ENCODE results near the gene CLDN16. TPM values are rescaled to one million over a fixed set of nuclear protein-coding genes. Genes with fewer than 3 reads are reported as not detected.

Gene CLDN16
- total RNA-seq, 2 experiments from 2014 or later, result not detected

- H3K27ac ChIP-seq (ENCODE audit: low read depth in 1 of 2, low read length in 2 of 2), result no peak overlapping the region
- H3K4me1 ChIP-seq (ENCODE audit: insufficient read depth, low read length), result peaks cover 3% of the 10 kb centered on the region
- H3K9me3 Mint-ChIP-seq, result no peaks in the 10 kb centered on the region
- ATAC-seq (ENCODE audit: poor library complexity) (no peak), DNase-seq (no peak)
- ChIA-PET POLR2A (no interaction called here), CTCF (no interaction called here)
- intact Hi-C loops (cut with DNase I, micrococcal nuclease), result loop anchor here in 1 of 2 experiments (10.0 kb wide), 1 partner anchor 461 kb away; no protein-coding TSS in a partner anchor
- H3K27me3 ChIP-seq (ENCODE audit: control insufficient read depth in 1 of 2, insufficient read depth in 2 of 2, low read length in 2 of 2), result no peaks in the 10 kb centered on the region
- no peak overlapping the region for H3K4me3 ChIP-seq (ENCODE audit: low read length)
- no peaks in the 10 kb centered on the region for H3K9me3 ChIP-seq (ENCODE audit: control insufficient read depth in 1 of 2, insufficient read depth in 1 of 2, low read length in 2 of 2)
- no peak overlapping the region for H3K27ac Mint-ChIP-seq
- H3K4me1 Mint-ChIP-seq (ENCODE audit: low read depth), result peaks cover 6% of the 10 kb centered on the region
- no peaks in the 10 kb centered on the region for H3K36me3 Mint-ChIP-seq (ENCODE audit: low read depth)
- no peak overlapping the region for H3K4me3 Mint-ChIP-seq
- H3K36me3 ChIP-seq (ENCODE audit: insufficient read depth, low read length), result no peaks in the 10 kb centered on the region
- peaks cover 5% of the 10 kb centered on the region for H3K27me3 Mint-ChIP-seq
- TF ChIP-seq, protein P1, sequence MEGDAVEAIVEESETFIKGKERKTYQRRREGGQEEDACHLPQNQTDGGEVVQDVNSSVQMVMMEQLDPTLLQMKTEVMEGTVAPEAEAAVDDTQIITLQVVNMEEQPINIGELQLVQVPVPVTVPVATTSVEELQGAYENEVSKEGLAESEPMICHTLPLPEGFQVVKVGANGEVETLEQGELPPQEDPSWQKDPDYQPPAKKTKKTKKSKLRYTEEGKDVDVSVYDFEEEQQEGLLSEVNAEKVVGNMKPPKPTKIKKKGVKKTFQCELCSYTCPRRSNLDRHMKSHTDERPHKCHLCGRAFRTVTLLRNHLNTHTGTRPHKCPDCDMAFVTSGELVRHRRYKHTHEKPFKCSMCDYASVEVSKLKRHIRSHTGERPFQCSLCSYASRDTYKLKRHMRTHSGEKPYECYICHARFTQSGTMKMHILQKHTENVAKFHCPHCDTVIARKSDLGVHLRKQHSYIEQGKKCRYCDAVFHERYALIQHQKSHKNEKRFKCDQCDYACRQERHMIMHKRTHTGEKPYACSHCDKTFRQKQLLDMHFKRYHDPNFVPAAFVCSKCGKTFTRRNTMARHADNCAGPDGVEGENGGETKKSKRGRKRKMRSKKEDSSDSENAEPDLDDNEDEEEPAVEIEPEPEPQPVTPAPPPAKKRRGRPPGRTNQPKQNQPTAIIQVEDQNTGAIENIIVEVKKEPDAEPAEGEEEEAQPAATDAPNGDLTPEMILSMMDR (IDR thresholded peaks at IDR 0.05), result no peak
Measured at GRCh38 chr3:190425833-190426232, 37.9 kb downstream of the CLDN16 start.

DNA sequence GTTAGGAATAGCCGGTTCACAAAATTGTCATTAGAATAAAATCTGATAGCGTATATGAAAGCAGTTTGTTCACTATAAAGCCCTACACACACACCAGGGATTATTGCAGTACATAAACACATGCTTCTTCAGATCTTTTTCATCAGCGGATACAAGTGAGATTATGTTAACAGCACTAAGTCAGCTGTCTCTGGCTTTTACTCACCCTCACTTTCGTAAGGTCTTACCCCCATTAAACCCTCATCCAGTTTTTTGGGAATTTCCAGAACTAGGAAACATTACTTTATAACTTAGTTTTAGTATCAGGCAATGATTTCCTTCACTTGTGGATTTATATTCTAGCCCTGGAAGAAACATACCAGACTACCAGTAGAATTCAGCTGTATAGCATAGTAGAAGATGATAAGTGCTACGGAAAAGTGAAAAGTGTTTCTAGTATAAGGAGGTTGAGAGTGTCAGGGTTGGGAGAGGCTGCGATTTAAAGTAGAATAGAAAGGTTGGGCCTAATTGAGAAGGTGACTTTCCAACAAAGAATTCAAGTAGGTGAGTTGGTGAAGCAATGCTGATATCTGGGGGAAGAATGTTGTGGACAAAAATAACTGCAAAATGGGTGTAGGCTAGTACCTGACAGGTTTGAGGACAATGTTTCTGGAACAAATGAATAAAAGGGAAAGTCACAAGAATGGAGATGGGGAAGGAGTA is 39.0 kb downstream of the CLDN16 start:
- no peaks in the 10 kb centered on the region for H3K9me3 ChIP-seq (ENCODE audit: control insufficient read depth in 1 of 2, insufficient read depth in 1 of 2, low read length in 2 of 2)
- H3K4me3 ChIP-seq (ENCODE audit: low read length), result no peak overlapping the region
- intact Hi-C loops (cut with DNase I, micrococcal nuclease), result loop anchor here in 1 of 2 experiments (10.0 kb wide), 1 partner anchor 462 kb away; no protein-coding TSS in a partner anchor
- CTCF ChIA-PET, result no interaction called here
- no peaks in the 10 kb centered on the region for H3K36me3 Mint-ChIP-seq (ENCODE audit: low read depth)
- no peaks in the 10 kb centered on the region for H3K36me3 ChIP-seq (ENCODE audit: insufficient read depth, low read length)
- peaks cover 3% of the 10 kb centered on the region for H3K4me1 ChIP-seq (ENCODE audit: insufficient read depth, low read length)
- ATAC-seq (ENCODE audit: poor library complexity) (no peak), DNase-seq (no peak)
- TF ChIP-seq, protein P1 (IDR thresholded peaks at IDR 0.05), result no peak
- peaks cover 5% of the 10 kb centered on the region for H3K27me3 Mint-ChIP-seq
- H3K9me3 Mint-ChIP-seq, result no peaks in the 10 kb centered on the region
- H3K27me3 ChIP-seq (ENCODE audit: control insufficient read depth in 1 of 2, insufficient read depth in 2 of 2, low read length in 2 of 2), result no peaks in the 10 kb centered on the region
- H3K27ac ChIP-seq (ENCODE audit: low read depth in 1 of 2, low read length in 2 of 2), result no peak overlapping the region
- H3K4me3 Mint-ChIP-seq, result no peak overlapping the region
- H3K4me1 Mint-ChIP-seq (ENCODE audit: low read depth), result peaks cover 6% of the 10 kb centered on the region
- POLR2A ChIA-PET, result no interaction called here
- H3K27ac Mint-ChIP-seq, result no peak overlapping the region

DNA sequence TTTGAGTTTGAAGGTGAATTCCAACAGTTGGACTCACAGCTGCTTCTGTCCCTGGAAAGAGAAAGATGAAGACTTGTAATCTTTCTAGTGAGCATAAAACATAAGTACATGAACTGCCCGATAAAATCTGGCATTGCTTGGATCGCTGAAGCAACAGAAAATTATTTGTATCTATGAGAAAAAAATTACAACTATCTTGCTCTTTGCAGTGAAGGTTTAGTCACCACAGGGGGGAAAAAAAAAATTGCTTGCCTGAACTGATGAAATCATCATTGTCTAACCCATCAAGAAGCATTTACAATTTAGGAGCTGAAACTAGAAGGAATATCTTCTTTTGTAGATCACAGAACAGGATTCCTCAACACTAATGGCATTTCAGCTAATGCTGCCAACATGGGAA is 41.7 kb downstream of the CLDN16 start:
- H3K27me3 ChIP-seq (ENCODE audit: control insufficient read depth in 1 of 2, insufficient read depth in 2 of 2, low read length in 2 of 2), result no peaks in the 10 kb centered on the region
- Mint-ChIP-seq H3K36me3 (ENCODE audit: low read depth) (no peaks in the 10 kb centered on the region), H3K27me3 (peaks cover 16% of the 10 kb centered on the region), H3K4me3 (no peak overlapping the region), H3K4me1 (ENCODE audit: low read depth) (peaks cover under 1% of the 10 kb centered on the region), H3K9me3 (peaks cover 2% of the 10 kb centered on the region), H3K27ac (no peak overlapping the region)
- H3K9me3 ChIP-seq (ENCODE audit: control insufficient read depth in 1 of 2, insufficient read depth in 1 of 2, low read length in 2 of 2), result no peaks in the 10 kb centered on the region
- no peaks in the 10 kb centered on the region for H3K4me1 ChIP-seq (ENCODE audit: insufficient read depth, low read length)
- ATAC-seq (ENCODE audit: poor library complexity) (no peak), DNase-seq (no peak)
- H3K27ac ChIP-seq (ENCODE audit: low read depth in 1 of 2, low read length in 2 of 2), result no peak overlapping the region
- ChIA-PET POLR2A (no interaction called here), CTCF (no interaction called here)
- H3K36me3 ChIP-seq (ENCODE audit: insufficient read depth, low read length), result no peaks in the 10 kb centered on the region
- TF ChIP-seq, protein P1 (IDR thresholded peaks at IDR 0.05), result no peak
- intact Hi-C loops (cut with DNase I, micrococcal nuclease), result loop anchor here in 1 of 2 experiments (10.0 kb wide), 1 partner anchor 465 kb away; no protein-coding TSS in a partner anchor
- no peak overlapping the region for H3K4me3 ChIP-seq (ENCODE audit: low read length)
